Stimulated activated CD4-positive, alpha-beta T cell treated with anti-CD3 and anti-CD28 coated beads, Interleukin-4, amount 100 ng/mL, for 48 hours (primary cell): ENCODE measurements around the gene ITGA3.

Experiments used
- DNase-seq, 2 donors: peaks; one replicate each; pipeline ENCODE4 v3.0.0-alpha.2; 2020; ENCODE audit warnings: low read depth in 2 of 2

Gene ITGA3

DNA sequence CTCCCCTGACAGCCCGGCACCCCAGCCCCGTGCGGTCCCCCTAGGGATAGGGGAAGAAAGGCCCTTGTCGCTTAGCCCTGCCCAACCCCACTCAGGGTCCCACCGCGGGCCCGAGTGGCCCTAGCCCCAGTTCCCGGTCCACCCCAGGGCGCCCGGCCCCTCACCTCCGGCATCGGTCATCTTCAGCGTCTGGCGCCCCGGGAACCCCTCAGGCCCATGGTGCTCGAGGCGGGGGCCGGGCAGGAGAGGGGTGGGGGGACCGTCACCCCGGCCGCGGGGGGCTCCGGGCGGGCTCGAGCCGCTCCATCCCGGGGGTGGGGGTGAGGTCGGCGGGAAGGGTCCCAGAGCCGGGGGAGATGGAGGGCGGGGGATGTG lies 73.4 kb downstream of the ITGA3 start:
- DNase-seq = no peak

DNA sequence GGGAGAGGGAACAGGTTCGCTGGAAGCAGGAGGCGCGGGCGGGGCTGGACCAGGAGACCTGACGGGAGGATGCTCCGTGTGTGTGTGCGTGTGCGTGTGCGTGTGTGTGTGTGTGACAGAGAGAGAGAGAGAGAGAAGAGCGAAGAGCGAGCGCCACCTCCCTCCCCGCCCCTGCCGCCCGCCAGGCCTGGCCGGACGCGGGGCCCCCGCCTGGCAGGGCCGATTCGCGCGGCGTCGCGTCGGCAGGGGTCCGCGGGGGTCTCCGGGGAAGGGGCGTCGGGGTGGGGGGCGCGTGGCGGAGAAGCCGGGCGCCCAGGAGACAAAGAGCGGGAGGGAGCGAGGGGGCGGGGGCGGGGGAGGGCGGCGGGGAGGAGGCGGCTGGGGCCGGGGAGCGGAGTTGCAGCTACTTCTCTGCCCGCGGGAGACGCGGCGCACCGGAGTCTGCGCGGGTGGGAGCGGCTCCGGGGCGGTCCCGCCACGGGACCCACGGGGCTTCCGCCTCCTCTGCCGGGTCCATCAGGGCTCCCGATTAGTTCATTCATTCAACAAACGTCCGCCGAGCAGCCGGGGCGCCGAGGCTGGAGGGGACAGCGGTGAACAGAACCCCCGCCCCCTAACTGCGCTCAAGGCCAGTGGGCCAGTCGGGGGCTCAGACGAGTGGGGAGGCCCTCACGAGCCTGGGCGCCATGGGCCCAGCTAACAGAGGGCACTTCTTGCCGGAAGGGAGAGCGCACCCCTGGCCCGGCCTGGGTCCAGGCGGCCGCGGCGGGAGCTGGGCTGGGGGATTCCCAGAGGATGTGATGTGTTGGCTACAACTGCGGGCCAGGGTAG lies 74.0 kb downstream of the ITGA3 start, which contains the start of gene SAMD14:
TSS of gene SAMD14 (minus strand) at position 433 of the 831 bp plus-strand sequence. CDS start 5,201 bp downstream, outside the sequence.
- no peak for DNase-seq

DNA sequence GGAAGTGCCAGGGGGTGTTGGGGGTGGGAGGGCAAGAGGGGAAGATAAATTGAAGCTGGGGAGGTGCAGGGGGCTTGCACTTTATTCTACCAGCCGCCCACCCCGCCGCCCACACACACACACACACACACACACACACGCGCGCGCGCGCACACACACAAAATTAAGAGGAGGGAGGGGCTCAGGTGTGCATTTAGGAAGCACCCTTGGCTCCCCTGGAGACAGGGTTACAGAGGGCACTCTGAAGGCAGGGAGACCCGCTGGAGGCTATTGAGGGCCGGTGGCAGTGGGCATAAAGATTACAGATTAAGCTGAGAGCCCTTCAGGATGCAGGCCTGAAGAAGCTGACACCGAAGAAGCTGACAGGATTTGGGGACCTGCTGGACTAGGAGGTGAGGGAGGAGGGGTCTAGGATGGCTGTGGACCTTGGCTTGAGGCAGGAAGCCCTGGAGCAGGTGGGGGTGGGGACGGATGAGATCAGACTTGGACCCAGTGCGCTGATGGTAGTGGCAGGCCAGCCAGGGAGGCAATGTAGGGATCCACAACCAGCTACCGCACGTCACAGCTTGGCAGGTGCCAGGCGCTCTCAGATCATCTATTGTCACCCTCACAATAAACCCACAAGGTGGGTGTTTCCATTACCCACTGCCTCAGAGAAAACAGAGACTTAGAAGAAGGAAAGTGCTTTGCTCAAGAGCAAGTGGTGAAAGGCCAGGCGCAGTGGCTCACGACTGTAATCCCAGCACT lies 74.8 kb downstream of the ITGA3 start:
- no peak for DNase-seq

DNA sequence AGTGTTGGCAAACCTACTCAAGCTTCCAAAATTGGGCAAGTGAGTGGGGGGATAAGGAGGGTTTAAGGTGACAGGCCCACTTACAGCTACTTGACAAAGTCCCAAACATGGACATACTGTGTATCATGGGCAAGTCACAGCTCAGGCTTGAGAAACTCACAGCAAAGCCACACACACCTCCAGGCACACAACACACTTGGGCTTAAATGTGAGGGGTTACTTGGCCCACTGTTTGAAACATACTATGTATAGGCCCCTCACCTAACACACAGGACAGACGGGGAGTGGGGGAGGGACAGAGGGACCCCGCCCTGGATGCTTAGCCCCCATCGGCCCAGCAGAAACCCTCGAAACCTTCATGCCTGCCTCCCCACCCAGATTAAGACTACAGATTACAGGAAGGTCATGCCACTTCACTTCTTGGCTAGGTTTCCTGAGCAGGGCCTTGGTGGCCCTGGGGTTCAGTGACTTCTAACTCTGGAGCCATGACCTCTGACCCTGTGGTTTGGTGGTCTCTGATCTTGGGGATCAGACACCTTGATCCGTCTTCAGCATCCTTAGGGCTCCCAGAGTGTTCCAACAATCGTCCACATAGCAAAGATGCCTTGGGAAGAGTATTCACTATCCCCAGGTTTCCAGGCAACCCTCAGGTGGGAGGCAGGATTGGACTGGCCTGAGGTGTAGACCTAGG lies 76.3 kb downstream of the ITGA3 start:
- DNase-seq = no peak

DNA sequence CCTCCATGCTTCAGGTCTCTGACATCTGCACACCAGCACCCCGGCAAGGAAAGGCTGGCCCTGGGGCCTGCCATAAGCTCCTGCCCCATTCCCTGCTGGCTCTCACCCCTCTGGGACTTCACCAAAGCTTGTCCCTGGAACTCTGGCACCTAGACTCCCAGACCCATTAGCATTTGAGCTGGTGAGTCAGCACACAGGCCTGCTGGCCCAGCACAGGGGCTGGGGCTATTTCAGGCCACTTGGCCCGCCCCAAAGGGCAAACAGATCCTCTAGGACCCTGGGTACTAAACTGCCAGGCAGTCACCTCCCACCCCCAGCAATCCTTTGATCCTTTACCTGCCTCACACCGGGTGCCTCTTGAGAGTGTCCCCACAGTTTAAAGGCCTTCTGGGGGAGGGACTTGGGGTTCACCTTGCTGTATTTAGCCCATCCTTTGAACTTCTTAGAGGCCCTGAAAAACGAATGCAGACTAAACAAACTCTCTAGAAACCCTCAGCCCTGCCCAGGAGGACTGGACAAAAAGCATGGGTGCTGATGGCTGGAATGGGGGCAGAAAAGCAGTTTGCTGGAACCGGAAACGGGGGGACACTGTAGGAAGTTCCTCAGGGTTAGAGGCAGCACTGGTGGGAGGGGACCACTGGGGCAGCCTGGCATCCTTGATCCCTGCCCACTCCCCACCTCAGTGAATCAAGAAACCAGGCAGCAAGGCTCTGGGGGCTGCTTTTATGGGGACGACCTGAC lies 77.3 kb downstream of the ITGA3 start:
- no peak for DNase-seq

DNA sequence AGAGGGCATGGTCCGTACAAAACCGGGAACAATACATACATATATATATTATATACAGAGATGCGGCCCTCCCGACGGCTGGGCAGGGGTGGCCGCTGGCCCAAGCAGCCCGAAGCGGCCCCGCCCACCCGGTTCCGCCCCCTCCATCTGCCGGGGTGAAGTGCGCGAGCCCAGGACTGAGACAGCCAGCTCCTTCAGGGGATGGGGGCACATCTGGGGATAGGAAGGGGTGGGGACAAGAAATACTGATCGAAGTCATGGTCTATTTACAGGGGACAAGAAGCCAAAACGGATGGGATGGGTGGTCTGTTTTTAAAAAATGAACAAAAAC lies 77.8 kb downstream of the ITGA3 start:
- DNase-seq = no peak

DNA sequence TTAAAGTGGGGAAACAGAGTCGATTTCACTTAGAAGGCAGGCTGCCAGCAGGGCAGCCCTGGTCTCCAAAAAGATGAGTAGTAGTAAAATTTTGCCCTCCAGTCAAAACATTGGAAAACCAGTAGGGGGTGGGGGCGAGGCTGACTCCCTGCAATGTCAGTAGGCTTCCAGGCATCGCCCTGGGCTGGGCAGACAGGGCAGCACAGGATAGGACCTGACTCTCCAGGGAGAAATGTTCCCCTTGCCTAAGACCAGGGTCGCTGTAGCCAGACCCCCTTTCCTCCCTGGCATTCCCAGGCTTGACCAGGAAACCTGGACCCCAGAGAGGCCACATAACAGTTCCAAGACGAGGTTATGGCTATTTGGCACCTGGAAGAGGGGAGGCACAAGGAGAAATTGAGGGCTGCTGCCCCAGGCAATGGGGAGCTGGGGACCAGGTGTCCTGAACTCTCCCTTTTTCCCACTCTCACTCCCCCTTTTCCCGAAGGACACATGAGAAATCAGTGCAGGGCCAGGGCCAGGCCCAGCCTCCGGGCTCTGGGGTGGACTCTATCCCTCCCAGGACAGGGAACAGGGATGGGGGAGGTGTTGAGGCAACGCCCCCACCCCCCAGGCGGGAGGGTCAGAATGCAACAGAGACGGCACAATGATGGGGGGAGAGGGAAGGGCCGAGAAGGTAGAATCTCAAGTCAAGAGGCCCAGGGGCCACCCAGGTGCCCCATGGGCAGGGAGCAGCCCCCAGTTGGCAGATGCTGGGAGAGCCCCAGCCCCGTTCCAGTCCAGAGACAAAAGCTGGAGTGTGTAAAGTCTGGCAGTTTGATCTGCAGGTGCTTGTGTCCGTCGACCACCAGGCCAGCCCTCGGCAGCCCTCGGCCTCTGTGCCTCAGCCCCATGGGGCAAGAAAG lies 78.5 kb downstream of the ITGA3 start:
- DNase-seq = no peak

DNA sequence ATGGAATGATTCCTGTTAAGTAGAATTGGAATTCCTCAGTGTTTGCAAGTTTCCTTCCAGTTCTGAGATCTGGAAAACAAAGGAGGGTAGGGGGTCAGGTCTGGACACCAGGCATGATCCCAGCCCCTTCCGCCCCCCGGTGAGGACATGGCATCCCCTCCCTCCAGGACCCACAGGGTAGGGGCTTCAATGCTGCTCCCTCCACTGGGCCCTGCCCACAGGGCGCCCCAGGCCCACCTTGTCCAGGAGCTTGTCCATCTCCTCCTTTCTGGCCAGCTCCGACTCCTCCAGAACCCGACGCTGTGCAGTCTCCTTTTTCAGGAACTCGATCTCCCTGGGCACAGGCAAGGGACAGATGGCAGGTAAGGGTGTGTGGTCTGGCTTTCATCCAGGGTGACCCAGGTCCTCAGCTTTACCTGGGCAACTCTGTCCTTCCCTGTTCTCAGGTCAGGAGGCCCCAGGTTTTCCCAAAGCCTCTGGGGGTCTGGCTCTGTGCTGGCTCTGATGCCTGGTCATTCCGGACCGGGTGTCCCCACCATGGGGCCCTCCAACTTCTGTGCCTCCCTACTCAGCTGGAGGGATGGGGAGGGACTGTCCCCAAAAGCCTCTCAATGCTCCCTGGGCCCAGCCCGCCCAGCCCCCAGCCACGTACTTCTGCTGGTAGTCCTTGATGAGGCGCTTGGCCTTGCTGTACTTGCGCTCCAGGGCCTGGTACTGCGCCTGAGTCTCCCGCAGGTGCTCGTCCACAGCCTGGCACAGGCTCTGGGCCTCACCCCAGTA lies 79.6 kb downstream of the ITGA3 start:
- DNase-seq = no peak

DNA sequence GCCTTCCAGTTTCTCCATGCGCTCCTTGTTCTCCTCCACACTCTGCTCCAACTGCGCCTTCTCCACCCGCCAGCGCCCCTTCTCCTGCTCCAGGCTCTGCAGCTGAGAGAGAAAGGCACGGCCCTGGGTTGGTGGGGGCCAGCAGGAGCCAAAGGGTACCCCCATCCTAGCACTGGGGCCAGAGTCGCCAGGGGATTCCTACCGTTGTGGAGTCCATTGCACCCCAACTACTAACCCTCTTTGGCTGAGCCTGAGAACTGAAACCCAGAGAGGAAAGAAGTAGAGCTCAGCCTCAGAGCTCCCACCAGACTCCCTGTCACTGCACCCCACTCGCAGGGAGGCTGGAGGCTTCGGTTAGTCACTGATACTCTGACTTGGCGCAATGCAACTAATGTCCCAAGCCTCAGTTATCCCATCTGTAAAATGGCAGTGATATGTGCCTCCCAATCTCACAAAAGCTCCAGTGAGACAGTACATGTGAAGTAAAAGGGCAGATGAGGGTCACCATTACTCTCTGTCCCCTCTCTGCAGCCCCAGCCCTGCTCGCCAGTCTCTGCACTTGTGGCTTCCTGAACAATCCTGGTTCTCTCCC lies 80.3 kb downstream of the ITGA3 start:
- no peak for DNase-seq

DNA sequence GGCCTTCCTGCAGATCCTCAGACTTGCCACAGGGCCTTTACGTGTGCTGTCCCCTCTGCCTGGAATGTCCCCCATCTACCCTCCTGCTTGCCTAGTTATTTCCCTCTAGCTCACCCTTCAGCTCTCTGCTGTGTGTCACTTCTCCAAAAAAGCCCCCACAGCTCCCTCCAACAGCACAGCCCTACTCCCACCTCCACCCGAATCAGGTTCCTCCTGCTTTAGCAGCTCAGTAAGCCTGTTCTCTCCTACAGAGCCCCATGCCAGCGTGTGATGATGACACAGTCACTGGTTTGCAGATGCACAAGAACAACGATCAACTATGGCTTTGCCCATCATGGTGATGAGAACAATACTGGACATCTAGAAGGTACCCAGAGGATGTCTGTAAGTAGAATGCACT lies 81.1 kb downstream of the ITGA3 start:
- no peak for DNase-seq

DNA sequence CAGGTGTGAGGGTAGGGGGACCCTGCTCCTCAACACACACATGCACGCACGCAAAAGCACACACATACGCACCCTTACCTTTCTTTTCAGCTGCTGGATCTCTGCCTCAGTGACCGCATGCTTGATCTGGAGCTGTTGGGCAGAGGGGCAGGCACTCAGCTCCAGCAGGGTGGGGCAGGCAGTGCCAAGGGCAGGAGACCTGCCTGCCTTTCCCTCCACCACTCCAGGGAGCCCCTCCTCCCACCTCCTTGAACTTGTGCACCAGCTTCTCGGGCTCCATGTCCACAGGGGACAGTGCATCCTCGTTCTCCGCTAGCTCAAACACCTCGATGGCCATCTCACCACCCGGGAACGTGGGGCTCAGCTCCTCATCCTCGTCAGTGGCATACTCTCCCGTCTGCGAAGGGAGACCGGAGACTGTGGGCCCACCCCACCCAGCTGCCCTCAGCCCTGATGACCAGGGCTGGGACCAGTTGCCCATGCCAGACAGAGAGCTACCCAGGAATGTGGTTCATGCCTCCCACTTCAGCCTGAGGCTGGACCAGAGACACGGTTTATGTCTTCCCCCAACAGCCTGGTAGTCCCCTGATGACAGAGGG lies 83.4 kb downstream of the ITGA3 start:
- DNase-seq = no peak
